Measurements from ENCODE around the gene HLA-G.

DNA sequence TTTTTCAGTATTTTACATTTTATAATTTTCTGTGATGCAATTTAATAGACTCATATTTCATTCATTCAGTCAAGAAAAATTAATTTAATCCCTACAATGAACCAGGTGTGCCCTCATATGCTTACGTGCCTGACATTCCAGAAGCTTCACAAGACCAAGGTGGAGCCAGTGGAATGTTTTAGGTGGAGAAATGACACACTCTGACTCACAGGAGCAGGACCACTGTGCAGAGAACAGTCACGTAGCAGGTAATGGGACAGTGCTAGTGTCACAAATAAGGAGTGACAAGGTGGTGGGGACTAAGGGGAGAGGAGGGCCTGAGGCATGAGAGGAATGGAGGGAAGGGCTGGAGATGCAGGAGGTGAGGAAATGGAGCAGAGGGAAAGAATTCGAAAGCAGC, 37.0 kb upstream of the HLA-G start:
- TF ChIP-seq, protein P1, sequence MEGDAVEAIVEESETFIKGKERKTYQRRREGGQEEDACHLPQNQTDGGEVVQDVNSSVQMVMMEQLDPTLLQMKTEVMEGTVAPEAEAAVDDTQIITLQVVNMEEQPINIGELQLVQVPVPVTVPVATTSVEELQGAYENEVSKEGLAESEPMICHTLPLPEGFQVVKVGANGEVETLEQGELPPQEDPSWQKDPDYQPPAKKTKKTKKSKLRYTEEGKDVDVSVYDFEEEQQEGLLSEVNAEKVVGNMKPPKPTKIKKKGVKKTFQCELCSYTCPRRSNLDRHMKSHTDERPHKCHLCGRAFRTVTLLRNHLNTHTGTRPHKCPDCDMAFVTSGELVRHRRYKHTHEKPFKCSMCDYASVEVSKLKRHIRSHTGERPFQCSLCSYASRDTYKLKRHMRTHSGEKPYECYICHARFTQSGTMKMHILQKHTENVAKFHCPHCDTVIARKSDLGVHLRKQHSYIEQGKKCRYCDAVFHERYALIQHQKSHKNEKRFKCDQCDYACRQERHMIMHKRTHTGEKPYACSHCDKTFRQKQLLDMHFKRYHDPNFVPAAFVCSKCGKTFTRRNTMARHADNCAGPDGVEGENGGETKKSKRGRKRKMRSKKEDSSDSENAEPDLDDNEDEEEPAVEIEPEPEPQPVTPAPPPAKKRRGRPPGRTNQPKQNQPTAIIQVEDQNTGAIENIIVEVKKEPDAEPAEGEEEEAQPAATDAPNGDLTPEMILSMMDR (IDR thresholded peaks at IDR 0.05) = no peak
- TF ChIP-seq POLR2A (IDR thresholded peaks at IDR 0.05) (no peak), POLR2AphosphoS5 (IDR thresholded peaks at IDR 0.05) (no peak), EP300 (IDR thresholded peaks at IDR 0.05) (no peak)
